BLaER1 treated with 17β-estradiol and CSF1 and Interleukin-3, amounts not matched to agents 10 nM and 100 nM (cell line): ENCODE data around the gene ZC3H18.

Source experiments
- H3K27ac ChIP-seq, 11 experiments: shearing (Covaris generic); formaldehyde crosslinking; 2 replicates each; pipeline ENCODE4 v1.8.1; 2022
- H3K27me3 ChIP-seq, 11 experiments: shearing (Covaris generic); formaldehyde crosslinking; 2 replicates each; pipeline ENCODE4 v1.8.1; 2022
- H3K36me3 ChIP-seq, 11 experiments: shearing (Covaris generic); formaldehyde crosslinking; 2 replicates each; pipeline ENCODE4 v1.8.1; 2022
- H3K4me1 ChIP-seq, 10 experiments: shearing (Covaris generic); formaldehyde crosslinking; 2 replicates each; pipeline ENCODE4 v1.8.1; 2022
- H3K4me2 ChIP-seq, 11 experiments: shearing (Covaris generic); formaldehyde crosslinking; 2 replicates each; pipeline ENCODE4 v1.8.1; 2022
- H3K4me3 ChIP-seq, 10 experiments: shearing (Covaris generic); formaldehyde crosslinking; 2 replicates each; pipeline ENCODE4 v1.8.1; 2022
- H3K9ac ChIP-seq, 11 experiments: shearing (Covaris generic); formaldehyde crosslinking; 2 replicates each; pipeline ENCODE4 v1.8.1; 2022
- H3K9me3 ChIP-seq, 11 experiments: shearing (Covaris generic); formaldehyde crosslinking; replicated peaks in 1 of 11; 2 replicates each; pipeline ENCODE4 v1.8.1; 2022
- H4K20me1 ChIP-seq, 11 experiments: shearing (Covaris generic); formaldehyde crosslinking; 2 replicates each; pipeline ENCODE4 v1.8.1; 2022
- Cebpa-rat ChIP-seq, 11 experiments: shearing (Covaris generic); IDR thresholded peaks; 2 replicates each; pipeline ENCODE4 v1.8.1; 2022

The ZC3H18 gene

GRCh38 chr16:88540346-88540977 is 29.7 kb upstream of the ZC3H18 start:
- Histone ChIP-seq H3K9ac (no peak overlapping the region), H3K36me3 (no peaks in the 10 kb centered on the region), H3K27me3 (no peaks in the 10 kb centered on the region), H3K27ac (no peak overlapping the region), H3K9me3 (peaks cover 28 to 37% (median 32%) of the 10 kb centered on the region in 11 experiments), H3K4me3 (no peak overlapping the region), H3K4me2 (no peak overlapping the region), H3K4me1 (peaks cover 3 to 21% (median 6%) of the 10 kb centered on the region in 10 experiments), H4K20me1 (peaks cover 0 to 24% (median 4%) of the 10 kb centered on the region in 11 experiments; a peak in 10 of 22 replicates)
- TF ChIP-seq Cebpa-rat (IDR thresholded peaks at IDR 0.05): no peak

GRCh38 chr16:88541831-88542616 is 28.2 kb upstream of the ZC3H18 start:
- H4K20me1 ChIP-seq: peaks cover 0 to 10% (median 0%) of the 10 kb centered on the region in 11 experiments; a peak in 3 of 22 replicates
- H3K27ac ChIP-seq: no peak overlapping the region
- no peaks in the 10 kb centered on the region for H3K36me3 ChIP-seq
- peaks cover 28 to 38% (median 32%) of the 10 kb centered on the region in 11 experiments for H3K9me3 ChIP-seq
- no peak overlapping the region for H3K4me3 ChIP-seq
- H3K27me3 ChIP-seq: no peaks in the 10 kb centered on the region
- no peak overlapping the region for H3K9ac ChIP-seq
- no peak for TF ChIP-seq Cebpa-rat (IDR thresholded peaks at IDR 0.05)
- no peak overlapping the region for H3K4me2 ChIP-seq
- peaks cover 0 to 19% (median 0%) of the 10 kb centered on the region in 10 experiments; a peak in 6 of 20 replicates for H3K4me1 ChIP-seq

GRCh38 chr16:88543230-88543813 is 26.9 kb upstream of the ZC3H18 start:
- no peak overlapping the region for H3K9ac ChIP-seq
- H4K20me1 ChIP-seq: peaks cover 0 to 7% (median 0%) of the 10 kb centered on the region in 11 experiments; a peak in 2 of 22 replicates
- TF ChIP-seq Cebpa-rat (IDR thresholded peaks at IDR 0.05): no peak
- no peaks in the 10 kb centered on the region for H3K27me3 ChIP-seq
- H3K36me3 ChIP-seq: no peaks in the 10 kb centered on the region
- H3K4me1 ChIP-seq: peaks cover 5 to 23% (median 6%) of the 10 kb centered on the region in 10 experiments
- H3K27ac ChIP-seq: no peak overlapping the region
- H3K4me2 ChIP-seq: no peak overlapping the region
- peaks cover 28 to 38% (median 32%) of the 10 kb centered on the region in 11 experiments for H3K9me3 ChIP-seq
- H3K4me3 ChIP-seq: no peak overlapping the region; a peak in 1 of 20 replicates

- H3K27ac ChIP-seq: no peak overlapping the region
- no peak overlapping the region for H3K9ac ChIP-seq
- H3K4me2 ChIP-seq: peak overlapping the region in 2 of 11 experiments; percentile 2 to 5; a peak in 1 of 22 replicates
- no peaks in the 10 kb centered on the region for H4K20me1 ChIP-seq
- no peak overlapping the region for H3K4me3 ChIP-seq
- no peak for TF ChIP-seq Cebpa-rat (IDR thresholded peaks at IDR 0.05)
- H3K9me3 ChIP-seq: peaks cover 28 to 38% (median 32%) of the 10 kb centered on the region in 11 experiments
- peaks cover 20 to 43% (median 30%) of the 10 kb centered on the region in 10 experiments for H3K4me1 ChIP-seq
- 0 out of 22 replicates have a peak, but pooled peaks cover 0 to 4% (median 0%) of the 10 kb centered on the region in 11 experiments for H3K27me3 ChIP-seq
- H3K36me3 ChIP-seq: no peaks in the 10 kb centered on the region
Observed at GRCh38 chr16:88545781-88546180, 24.4 kb upstream of the ZC3H18 start.

GRCh38 chr16:88548131-88548874 is 21.9 kb upstream of the ZC3H18 start:
- Histone ChIP-seq H4K20me1 (no peaks in the 10 kb centered on the region), H3K4me1 (peaks cover 36 to 64% (median 55%) of the 10 kb centered on the region in 10 experiments), H3K27ac (no peak overlapping the region), H3K9me3 (peaks cover 13 to 23% (median 18%) of the 10 kb centered on the region in 11 experiments), H3K4me2 (peak overlapping the region; percentile 57 to 93 (median 83)), H3K9ac (0 out of 22 replicates have a peak overlapping the region, but pooled peaks of 1 of the 11 experiments have one; percentile 34), H3K36me3 (no peaks in the 10 kb centered on the region), H3K27me3 (peaks cover 0 to 15% (median 0%) of the 10 kb centered on the region in 11 experiments; a peak in 2 of 22 replicates), H3K4me3 (no peak overlapping the region)
- TF ChIP-seq Cebpa-rat (IDR thresholded peaks at IDR 0.05): peak in 6 of 11 experiments; percentile 9 to 44 (median 18); a peak in 3 of 22 replicates

- Histone ChIP-seq H4K20me1 (peaks cover 0 to 4% (median 0%) of the 10 kb centered on the region in 11 experiments; a peak in 1 of 22 replicates), H3K4me2 (peak overlapping the region in 8 of 11 experiments; percentile 71 to 93 (median 84); a peak in 15 of 22 replicates), H3K4me1 (peaks cover 36 to 71% (median 62%) of the 10 kb centered on the region in 10 experiments), H3K27me3 (peaks cover 0 to 20% (median 0%) of the 10 kb centered on the region in 11 experiments; a peak in 6 of 22 replicates), H3K27ac (no peak overlapping the region), H3K9ac (no peak overlapping the region), H3K36me3 (no peaks in the 10 kb centered on the region), H3K4me3 (no peak overlapping the region), H3K9me3 (peaks cover 6 to 16% (median 11%) of the 10 kb centered on the region in 11 experiments)
- no peak for TF ChIP-seq Cebpa-rat (IDR thresholded peaks at IDR 0.05)
Observed at GRCh38 chr16:88548985-88549384, 21.2 kb upstream of the ZC3H18 start.

- H3K36me3 ChIP-seq: no peaks in the 10 kb centered on the region
- H3K27ac ChIP-seq: peak overlapping the region in 8 of 11 experiments; percentile 10 to 57 (median 31); a peak in 10 of 22 replicates
- peak overlapping the region in 7 of 11 experiments; percentile 10 to 41 (median 24); a peak in 10 of 22 replicates for H3K9ac ChIP-seq
Observed at GRCh38 chr16:88549671-88550245, 20.4 kb upstream of the ZC3H18 start.

More at GRCh38 chr16:88549671-88550245, 20.4 kb upstream of the ZC3H18 start:
- peak overlapping the region; percentile 62 to 96 (median 84) for H3K4me2 ChIP-seq
- H3K9me3 ChIP-seq: peaks cover 0 to 8% (median 3%) of the 10 kb centered on the region in 11 experiments; a peak in 11 of 22 replicates
- H3K27me3 ChIP-seq: peaks cover 0 to 27% (median 0%) of the 10 kb centered on the region in 11 experiments; a peak in 6 of 22 replicates
- peaks cover 0 to 12% (median 0%) of the 10 kb centered on the region in 11 experiments; a peak in 3 of 22 replicates for H4K20me1 ChIP-seq
- peak overlapping the region in 7 of 10 experiments; percentile 23 to 54 (median 35); a peak in 11 of 20 replicates for H3K4me3 ChIP-seq
- peaks cover 37 to 78% (median 70%) of the 10 kb centered on the region in 10 experiments for H3K4me1 ChIP-seq
- no peak for TF ChIP-seq Cebpa-rat (IDR thresholded peaks at IDR 0.05)
